ENCODE results near the gene RTN4IP1.

GRCh38 chr6:106674541-106675229 lies 45.4 kb upstream of the RTN4IP1 start:
- TF ChIP-seq, protein P1, sequence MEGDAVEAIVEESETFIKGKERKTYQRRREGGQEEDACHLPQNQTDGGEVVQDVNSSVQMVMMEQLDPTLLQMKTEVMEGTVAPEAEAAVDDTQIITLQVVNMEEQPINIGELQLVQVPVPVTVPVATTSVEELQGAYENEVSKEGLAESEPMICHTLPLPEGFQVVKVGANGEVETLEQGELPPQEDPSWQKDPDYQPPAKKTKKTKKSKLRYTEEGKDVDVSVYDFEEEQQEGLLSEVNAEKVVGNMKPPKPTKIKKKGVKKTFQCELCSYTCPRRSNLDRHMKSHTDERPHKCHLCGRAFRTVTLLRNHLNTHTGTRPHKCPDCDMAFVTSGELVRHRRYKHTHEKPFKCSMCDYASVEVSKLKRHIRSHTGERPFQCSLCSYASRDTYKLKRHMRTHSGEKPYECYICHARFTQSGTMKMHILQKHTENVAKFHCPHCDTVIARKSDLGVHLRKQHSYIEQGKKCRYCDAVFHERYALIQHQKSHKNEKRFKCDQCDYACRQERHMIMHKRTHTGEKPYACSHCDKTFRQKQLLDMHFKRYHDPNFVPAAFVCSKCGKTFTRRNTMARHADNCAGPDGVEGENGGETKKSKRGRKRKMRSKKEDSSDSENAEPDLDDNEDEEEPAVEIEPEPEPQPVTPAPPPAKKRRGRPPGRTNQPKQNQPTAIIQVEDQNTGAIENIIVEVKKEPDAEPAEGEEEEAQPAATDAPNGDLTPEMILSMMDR (IDR thresholded peaks at IDR 0.05), result no peak
- no peak for TF ChIP-seq SMAD4 (CRISPR knock-in tag; IDR thresholded peaks at IDR 0.05)
- TF ChIP-seq, protein P2, sequence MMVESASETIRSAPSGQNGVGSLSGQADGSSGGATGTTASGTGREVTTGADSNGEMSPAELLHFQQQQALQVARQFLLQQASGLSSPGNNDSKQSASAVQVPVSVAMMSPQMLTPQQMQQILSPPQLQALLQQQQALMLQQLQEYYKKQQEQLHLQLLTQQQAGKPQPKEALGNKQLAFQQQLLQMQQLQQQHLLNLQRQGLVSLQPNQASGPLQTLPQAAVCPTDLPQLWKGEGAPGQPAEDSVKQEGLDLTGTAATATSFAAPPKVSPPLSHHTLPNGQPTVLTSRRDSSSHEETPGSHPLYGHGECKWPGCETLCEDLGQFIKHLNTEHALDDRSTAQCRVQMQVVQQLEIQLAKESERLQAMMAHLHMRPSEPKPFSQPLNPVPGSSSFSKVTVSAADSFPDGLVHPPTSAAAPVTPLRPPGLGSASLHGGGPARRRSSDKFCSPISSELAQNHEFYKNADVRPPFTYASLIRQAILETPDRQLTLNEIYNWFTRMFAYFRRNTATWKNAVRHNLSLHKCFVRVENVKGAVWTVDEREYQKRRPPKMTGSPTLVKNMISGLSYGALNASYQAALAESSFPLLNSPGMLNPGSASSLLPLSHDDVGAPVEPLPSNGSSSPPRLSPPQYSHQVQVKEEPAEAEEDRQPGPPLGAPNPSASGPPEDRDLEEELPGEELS (CRISPR knock-in tag; IDR thresholded peaks at IDR 0.05), result no peak
- TF ChIP-seq JUN (CRISPR knock-in tag; IDR thresholded peaks at IDR 0.05), result no peak
- TF ChIP-seq FOXP1 (CRISPR knock-in tag; IDR thresholded peaks at IDR 0.05; ENCODE audit: borderline replicate concordance), result no peak
- TF ChIP-seq SP1 (CRISPR knock-in tag; conservative IDR thresholded peaks at IDR 0.05), result no peak
- no peak for TF ChIP-seq USF2 (CRISPR knock-in tag; IDR thresholded peaks at IDR 0.05)

Measured in WTC11 (cell line).